Type B pancreatic cell (in vitro differentiated cells): ENCODE results near the gene DENND6A. TPM values are rescaled to one million over a fixed set of nuclear protein-coding genes. Genes with fewer than 3 reads are reported as not detected.

Experiments
- DNase-seq: peaks from one replicate; pipeline ENCODE4 v3.0.0; 2021; ENCODE audit warnings: mixed read lengths; ENCODE audit not compliant: unreplicated experiment; ENCODE audit errors: extremely low spot score
- H3K27ac Mint-ChIP-seq: 2 replicates; pipeline ENCODE4 v1.8.0; 2021; ENCODE audit warnings: mild to moderate bottlenecking, mixed read lengths
- H3K27me3 Mint-ChIP-seq: 2 replicates; pipeline ENCODE4 v1.8.0; 2021; ENCODE audit warnings: mixed read lengths
- H3K36me3 Mint-ChIP-seq: 2 replicates; pipeline ENCODE4 v1.8.0; 2021; ENCODE audit warnings: mixed read lengths
- H3K4me1 Mint-ChIP-seq: one replicate; pipeline ENCODE4 v1.8.0; 2021; ENCODE audit warnings: mixed read lengths; ENCODE audit not compliant: unreplicated experiment
- H3K4me3 Mint-ChIP-seq: 2 replicates; pipeline ENCODE4 v1.8.0; 2021; ENCODE audit warnings: mild to moderate bottlenecking, mixed read lengths
- H3K9me3 Mint-ChIP-seq: 2 replicates; pipeline ENCODE4 v1.8.0; 2021; ENCODE audit warnings: mixed read lengths
- total RNA-seq: library from RNA; stranded (reverse); gene quantifications from 2 replicates; pipeline ENCODE4 v1.2.1, GENCODE V29; 2021; ENCODE audit warnings: low replicate concordance
- TF ChIP-seq, protein P1 (sequence below): fragments of 200-600 bp; sonication (generic); conservative IDR thresholded peaks from 2 replicates; pipeline ENCODE4 v1.5.0; 2021; ENCODE audit warnings: antibody characterized with exemption, mild to moderate bottlenecking

The DENND6A gene
- total RNA-seq, 1 donor from 2014 or later: 31.2 TPM

DNA sequence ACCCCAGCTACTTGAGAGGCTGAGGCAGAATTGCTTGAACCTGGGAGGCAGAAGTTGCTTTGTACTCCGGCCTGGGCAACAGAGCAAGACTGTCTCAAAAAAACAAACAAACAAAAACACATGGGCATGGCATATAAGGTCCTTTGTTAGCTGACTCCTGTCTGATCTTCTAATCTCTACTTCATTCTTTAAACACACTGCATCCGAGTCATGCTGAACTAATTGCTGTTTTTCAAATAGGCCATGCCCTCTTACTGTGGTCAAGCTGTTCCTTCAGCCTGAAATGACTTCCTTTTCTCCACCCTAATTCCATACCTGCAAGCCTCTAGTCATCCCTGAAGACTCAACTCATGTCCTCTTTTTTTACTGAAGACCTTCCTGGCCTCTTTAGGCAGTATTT, 40.9 kb upstream of the DENND6A start:
- no peaks in the 10 kb centered on the region for H3K36me3 Mint-ChIP-seq
- H3K9me3 Mint-ChIP-seq: no peaks in the 10 kb centered on the region
- H3K4me1 Mint-ChIP-seq: peaks cover 6% of the 10 kb centered on the region
- DNase-seq: no peak
- no peak overlapping the region for H3K27ac Mint-ChIP-seq
- TF ChIP-seq, protein P1, sequence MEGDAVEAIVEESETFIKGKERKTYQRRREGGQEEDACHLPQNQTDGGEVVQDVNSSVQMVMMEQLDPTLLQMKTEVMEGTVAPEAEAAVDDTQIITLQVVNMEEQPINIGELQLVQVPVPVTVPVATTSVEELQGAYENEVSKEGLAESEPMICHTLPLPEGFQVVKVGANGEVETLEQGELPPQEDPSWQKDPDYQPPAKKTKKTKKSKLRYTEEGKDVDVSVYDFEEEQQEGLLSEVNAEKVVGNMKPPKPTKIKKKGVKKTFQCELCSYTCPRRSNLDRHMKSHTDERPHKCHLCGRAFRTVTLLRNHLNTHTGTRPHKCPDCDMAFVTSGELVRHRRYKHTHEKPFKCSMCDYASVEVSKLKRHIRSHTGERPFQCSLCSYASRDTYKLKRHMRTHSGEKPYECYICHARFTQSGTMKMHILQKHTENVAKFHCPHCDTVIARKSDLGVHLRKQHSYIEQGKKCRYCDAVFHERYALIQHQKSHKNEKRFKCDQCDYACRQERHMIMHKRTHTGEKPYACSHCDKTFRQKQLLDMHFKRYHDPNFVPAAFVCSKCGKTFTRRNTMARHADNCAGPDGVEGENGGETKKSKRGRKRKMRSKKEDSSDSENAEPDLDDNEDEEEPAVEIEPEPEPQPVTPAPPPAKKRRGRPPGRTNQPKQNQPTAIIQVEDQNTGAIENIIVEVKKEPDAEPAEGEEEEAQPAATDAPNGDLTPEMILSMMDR: no peak
- H3K27me3 Mint-ChIP-seq: no peaks in the 10 kb centered on the region
- no peak overlapping the region for H3K4me3 Mint-ChIP-seq

DNA sequence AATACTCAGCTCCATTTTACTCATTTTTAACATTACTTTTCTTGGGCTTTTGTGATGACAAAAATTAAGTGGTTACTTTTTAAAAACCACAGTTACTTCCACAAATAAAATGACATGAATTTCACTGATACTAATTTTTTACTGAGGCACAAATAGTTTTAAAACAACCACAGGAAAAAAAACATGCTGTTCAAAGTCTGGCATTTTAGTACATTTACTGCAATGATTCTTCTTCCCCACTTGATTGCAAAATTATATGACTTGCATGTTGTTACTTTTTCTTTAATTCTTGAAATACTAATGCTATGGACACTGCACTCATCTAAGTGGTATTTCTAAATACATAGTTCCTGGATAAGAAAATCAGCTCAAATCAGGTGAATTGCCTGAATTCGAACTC, 38.4 kb upstream of the DENND6A start:
- H3K4me1 Mint-ChIP-seq: peaks cover 6% of the 10 kb centered on the region

DNA sequence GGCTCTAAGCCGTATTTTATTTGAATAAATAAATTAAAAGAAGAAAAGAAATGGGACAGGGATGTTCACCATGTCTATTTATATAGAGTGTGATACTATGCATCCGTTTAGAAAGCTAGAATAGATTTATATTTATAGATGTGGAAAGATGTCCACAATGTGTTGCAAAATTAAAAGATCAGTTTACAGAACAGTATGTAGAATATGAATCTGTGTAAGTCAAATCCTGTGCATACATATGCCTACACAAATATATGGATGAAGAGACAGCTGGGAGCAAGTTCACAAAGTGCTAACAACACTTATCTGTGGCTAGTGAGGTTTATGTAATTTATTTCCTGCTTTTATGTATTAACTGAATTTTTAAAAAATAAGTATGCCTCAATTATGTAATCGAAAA, 37.8 kb upstream of the DENND6A start:
- Mint-ChIP-seq H3K27me3 (no peaks in the 10 kb centered on the region), H3K9me3 (no peaks in the 10 kb centered on the region), H3K27ac (no peak overlapping the region), H3K36me3 (no peaks in the 10 kb centered on the region), H3K4me3 (no peak overlapping the region), H3K4me1 (peaks cover 6% of the 10 kb centered on the region)
- no peak for DNase-seq
- TF ChIP-seq, protein P1: no peak

More for the DNA sequence above, 38.4 kb upstream of the DENND6A start:
- Mint-ChIP-seq H3K4me3 (no peak overlapping the region), H3K9me3 (no peaks in the 10 kb centered on the region), H3K27ac (no peak overlapping the region), H3K36me3 (no peaks in the 10 kb centered on the region), H3K27me3 (no peaks in the 10 kb centered on the region)
- TF ChIP-seq, protein P1: no peak
- DNase-seq: no peak

DNA sequence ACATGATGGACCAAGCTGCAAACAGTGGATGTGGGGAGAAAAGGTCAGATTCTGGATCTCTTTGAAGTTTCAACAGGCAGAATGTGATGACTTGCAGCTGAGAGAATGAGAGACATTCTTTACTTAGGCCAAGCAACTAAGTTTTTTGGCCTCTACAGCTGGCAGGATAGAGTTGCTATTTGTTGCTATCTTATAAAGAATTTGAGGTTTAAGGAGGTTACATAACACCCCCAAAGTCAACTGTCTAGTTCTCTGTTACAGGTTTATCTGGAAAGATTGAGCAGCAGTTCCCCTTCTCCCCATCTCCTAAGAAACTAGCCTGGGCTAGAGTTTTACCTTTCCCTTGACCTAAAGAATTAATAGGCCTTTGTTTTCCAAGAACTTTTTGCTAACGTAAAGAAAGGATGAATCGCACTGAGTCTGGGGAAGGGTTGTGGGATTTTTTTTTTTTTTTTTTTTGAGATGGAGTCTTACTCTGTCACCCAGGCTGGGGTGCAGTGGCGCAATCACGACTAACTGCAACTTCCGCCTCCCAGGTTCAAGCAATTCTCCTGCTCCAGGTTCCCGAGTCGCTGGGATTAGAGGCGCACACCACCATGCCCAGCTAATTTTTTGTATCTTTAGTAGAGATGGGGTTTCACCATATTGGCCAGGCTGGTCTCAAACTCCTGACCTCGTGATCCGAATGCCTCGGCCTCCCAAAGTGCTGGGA, 36.6 kb upstream of the DENND6A start:
- DNase-seq: no peak
- H3K4me3 Mint-ChIP-seq: no peak overlapping the region
- TF ChIP-seq, protein P1: no peak
- H3K27ac Mint-ChIP-seq: no peak overlapping the region
- peaks cover 6% of the 10 kb centered on the region for H3K4me1 Mint-ChIP-seq
- no peaks in the 10 kb centered on the region for H3K27me3 Mint-ChIP-seq
- no peaks in the 10 kb centered on the region for H3K9me3 Mint-ChIP-seq
- H3K36me3 Mint-ChIP-seq: no peaks in the 10 kb centered on the region

DNA sequence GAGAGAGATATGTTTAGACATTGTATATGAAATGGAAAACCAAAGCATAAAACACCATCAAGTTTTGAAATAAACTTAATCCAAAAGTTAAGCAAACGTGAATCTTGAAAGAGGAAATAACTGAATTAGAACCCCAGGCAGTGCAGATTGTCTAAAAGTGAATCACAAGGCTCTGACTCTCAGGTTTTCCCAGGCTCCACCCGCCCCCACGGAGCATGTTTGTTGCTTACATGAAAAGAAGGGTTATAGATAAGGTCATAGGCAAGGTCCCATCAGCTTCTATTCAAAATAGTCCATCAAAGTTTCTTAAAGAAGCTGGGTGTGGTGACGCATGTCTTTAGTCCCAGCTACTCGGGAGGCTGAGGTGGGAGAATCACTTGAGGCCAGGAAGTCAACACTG, 34.2 kb upstream of the DENND6A start:
- TF ChIP-seq, protein P1: no peak
- no peak for DNase-seq
- peak overlapping the region; percentile 64 for H3K27ac Mint-ChIP-seq

More for the DNA sequence above, 34.2 kb upstream of the DENND6A start:
- Mint-ChIP-seq H3K4me1 (peaks cover 6% of the 10 kb centered on the region), H3K27me3 (no peaks in the 10 kb centered on the region), H3K36me3 (no peaks in the 10 kb centered on the region), H3K9me3 (no peaks in the 10 kb centered on the region), H3K4me3 (no peak overlapping the region)
